ENCODE results near the gene ZNF385B. TPM values are rescaled to one million over a fixed set of nuclear protein-coding genes. Genes with fewer than 3 reads are reported as not detected.

The ZNF385B gene
- polyA plus RNA-seq, 1 donor (not counting 4 experiments of a cell fraction or from before 2014, with no cell fraction given): 0.17 TPM

DNA sequence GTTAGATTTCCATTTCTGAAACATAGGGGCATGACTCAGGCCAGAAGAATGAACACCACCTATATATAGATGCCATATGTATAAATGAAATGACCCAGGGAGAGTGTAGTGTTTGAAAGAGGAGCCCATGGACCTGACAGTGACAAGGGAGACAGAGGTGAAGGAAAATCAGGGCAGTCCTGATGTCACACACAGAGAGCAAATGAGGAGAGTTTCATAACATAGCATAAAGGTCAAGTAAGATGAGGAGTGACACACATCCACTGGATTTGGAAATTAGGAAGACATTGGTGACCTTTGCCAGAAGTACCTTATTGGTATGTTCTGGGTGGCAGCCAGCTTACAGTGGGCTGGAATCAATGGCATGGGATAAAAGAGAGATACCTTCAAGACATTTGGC lies 276.7 kb downstream of the ZNF385B start:
- no peaks in the 10 kb centered on the region for H3K9me3 ChIP-seq (ENCODE audit: control insufficient read depth, low read depth, low read length)
- H3K4me1 ChIP-seq (ENCODE audit: control insufficient read depth, extremely low read depth, insufficient read depth, low read length): no peaks in the 10 kb centered on the region
- TF ChIP-seq, protein P1, sequence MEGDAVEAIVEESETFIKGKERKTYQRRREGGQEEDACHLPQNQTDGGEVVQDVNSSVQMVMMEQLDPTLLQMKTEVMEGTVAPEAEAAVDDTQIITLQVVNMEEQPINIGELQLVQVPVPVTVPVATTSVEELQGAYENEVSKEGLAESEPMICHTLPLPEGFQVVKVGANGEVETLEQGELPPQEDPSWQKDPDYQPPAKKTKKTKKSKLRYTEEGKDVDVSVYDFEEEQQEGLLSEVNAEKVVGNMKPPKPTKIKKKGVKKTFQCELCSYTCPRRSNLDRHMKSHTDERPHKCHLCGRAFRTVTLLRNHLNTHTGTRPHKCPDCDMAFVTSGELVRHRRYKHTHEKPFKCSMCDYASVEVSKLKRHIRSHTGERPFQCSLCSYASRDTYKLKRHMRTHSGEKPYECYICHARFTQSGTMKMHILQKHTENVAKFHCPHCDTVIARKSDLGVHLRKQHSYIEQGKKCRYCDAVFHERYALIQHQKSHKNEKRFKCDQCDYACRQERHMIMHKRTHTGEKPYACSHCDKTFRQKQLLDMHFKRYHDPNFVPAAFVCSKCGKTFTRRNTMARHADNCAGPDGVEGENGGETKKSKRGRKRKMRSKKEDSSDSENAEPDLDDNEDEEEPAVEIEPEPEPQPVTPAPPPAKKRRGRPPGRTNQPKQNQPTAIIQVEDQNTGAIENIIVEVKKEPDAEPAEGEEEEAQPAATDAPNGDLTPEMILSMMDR (optimal IDR thresholded peaks at IDR 0.05 in 1 of 3, IDR thresholded peaks at IDR 0.05 in 1 of 3, conservative IDR thresholded peaks at IDR 0.05 in 1 of 3; ENCODE audit: extremely low read depth in 1 of 3, insufficient read depth in 2 of 3, low read length in 3 of 3): no peak
- dilution Hi-C loops (cut with MboI; ENCODE audit: extremely low pct_ligation_motif_present, low sequenced_read_pairs): no loop called here
- FAIRE-seq (no peak), DNase-seq (ENCODE audit: low read depth, low spot score) (no peak)
- no peaks in the 10 kb centered on the region for H4K20me1 ChIP-seq (ENCODE audit: control insufficient read depth, extremely low read depth, insufficient read depth, low read length)
- no peaks in the 10 kb centered on the region for H3K9me1 ChIP-seq (ENCODE audit: control insufficient read depth, extremely low read depth, insufficient read depth, low read length)
- no peaks in the 10 kb centered on the region for H3K27me3 ChIP-seq (ENCODE audit: control insufficient read depth, extremely low read depth, insufficient read depth, low read length)
- no peak overlapping the region for H3K9ac ChIP-seq (ENCODE audit: control insufficient read depth, extremely low read depth, insufficient read depth, low read length)
- no peaks in the 10 kb centered on the region for H3K79me2 ChIP-seq (ENCODE audit: control insufficient read depth, insufficient read depth, low read length)
- H3K27ac ChIP-seq (ENCODE audit: control insufficient read depth, insufficient read depth, low read length): no peak overlapping the region
- no peak overlapping the region for H3K4me2 ChIP-seq (ENCODE audit: control insufficient read depth, extremely low read depth, insufficient read depth, low read depth, low read length)
- no peak overlapping the region for H3K4me3 ChIP-seq (ENCODE audit: control insufficient read depth in 2 of 3, extremely low read depth in 1 of 3, insufficient read depth in 2 of 3, low read depth in 1 of 3, low read length in 3 of 3)
- no peak overlapping the region for H2AFZ ChIP-seq (ENCODE audit: control insufficient read depth, low read length)
- no peaks in the 10 kb centered on the region for H3K36me3 ChIP-seq (ENCODE audit: control insufficient read depth in 2 of 2, extremely low read depth in 1 of 2, insufficient read depth in 2 of 2, low read length in 2 of 2)

DNA sequence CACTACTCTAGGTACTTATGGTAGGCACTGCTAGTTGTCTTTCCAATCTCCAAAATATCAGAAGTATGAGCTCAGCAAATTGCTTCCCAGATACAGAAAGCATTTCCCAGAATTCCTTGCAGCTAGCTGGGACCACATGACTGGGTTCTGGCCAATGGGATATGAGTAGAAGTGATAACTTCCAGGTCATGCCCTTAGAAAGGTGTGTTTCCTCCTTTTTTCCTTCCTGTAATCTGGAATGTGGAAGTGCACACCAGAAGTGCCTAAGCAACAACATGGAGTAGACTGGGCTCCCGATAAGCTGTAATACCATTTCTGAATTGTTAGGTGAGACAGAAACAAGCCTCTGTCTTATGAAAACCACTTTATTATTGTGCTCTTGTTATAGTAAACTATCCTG lies 279.8 kb downstream of the ZNF385B start:
- no peaks in the 10 kb centered on the region for H3K79me2 ChIP-seq (ENCODE audit: control insufficient read depth, insufficient read depth, low read length)
- no peaks in the 10 kb centered on the region for H3K9me1 ChIP-seq (ENCODE audit: control insufficient read depth, extremely low read depth, insufficient read depth, low read length)
- no peak for TF ChIP-seq EZH2 (IDR thresholded peaks at IDR 0.05; ENCODE audit: low read length)
- TF ChIP-seq, protein P1 (optimal IDR thresholded peaks at IDR 0.05 in 1 of 3, IDR thresholded peaks at IDR 0.05 in 1 of 3, conservative IDR thresholded peaks at IDR 0.05 in 1 of 3; ENCODE audit: extremely low read depth in 1 of 3, insufficient read depth in 2 of 3, low read length in 3 of 3): no peak
- FAIRE-seq (no peak), DNase-seq (ENCODE audit: low read depth, low spot score) (no peak)
- H3K4me2 ChIP-seq (ENCODE audit: control insufficient read depth, extremely low read depth, insufficient read depth, low read depth, low read length): no peak overlapping the region
- no peak overlapping the region for H3K9ac ChIP-seq (ENCODE audit: control insufficient read depth, extremely low read depth, insufficient read depth, low read length)
- H3K27me3 ChIP-seq (ENCODE audit: control insufficient read depth, extremely low read depth, insufficient read depth, low read length): no peaks in the 10 kb centered on the region
- no peak overlapping the region for H3K27ac ChIP-seq (ENCODE audit: control insufficient read depth, insufficient read depth, low read length)
- no peak overlapping the region for H2AFZ ChIP-seq (ENCODE audit: control insufficient read depth, low read length)
- dilution Hi-C loops (cut with MboI; ENCODE audit: extremely low pct_ligation_motif_present, low sequenced_read_pairs): no loop called here
- no peak overlapping the region for H3K4me3 ChIP-seq (ENCODE audit: control insufficient read depth in 2 of 3, extremely low read depth in 1 of 3, insufficient read depth in 2 of 3, low read depth in 1 of 3, low read length in 3 of 3)
- H4K20me1 ChIP-seq (ENCODE audit: control insufficient read depth, extremely low read depth, insufficient read depth, low read length): no peaks in the 10 kb centered on the region
- no peaks in the 10 kb centered on the region for H3K9me3 ChIP-seq (ENCODE audit: control insufficient read depth, low read depth, low read length)
- no peaks in the 10 kb centered on the region for H3K4me1 ChIP-seq (ENCODE audit: control insufficient read depth, extremely low read depth, insufficient read depth, low read length)
- no peaks in the 10 kb centered on the region for H3K36me3 ChIP-seq (ENCODE audit: control insufficient read depth in 2 of 2, extremely low read depth in 1 of 2, insufficient read depth in 2 of 2, low read length in 2 of 2)
